C4-2B (cell line): ENCODE data around the gene CNFN.

Experiments
- ZFX ChIP-seq: fragments of 450-650 bp; IDR thresholded peaks from 2 replicates; pipeline ENCODE4 v1.6.1; 2017
- TF ChIP-seq, protein P1 (sequence below): fragments of 450-650 bp; conservative IDR thresholded peaks from 2 replicates; pipeline ENCODE4 v1.5.1; 2017; ENCODE audit warnings: mild to moderate bottlenecking

DNA sequence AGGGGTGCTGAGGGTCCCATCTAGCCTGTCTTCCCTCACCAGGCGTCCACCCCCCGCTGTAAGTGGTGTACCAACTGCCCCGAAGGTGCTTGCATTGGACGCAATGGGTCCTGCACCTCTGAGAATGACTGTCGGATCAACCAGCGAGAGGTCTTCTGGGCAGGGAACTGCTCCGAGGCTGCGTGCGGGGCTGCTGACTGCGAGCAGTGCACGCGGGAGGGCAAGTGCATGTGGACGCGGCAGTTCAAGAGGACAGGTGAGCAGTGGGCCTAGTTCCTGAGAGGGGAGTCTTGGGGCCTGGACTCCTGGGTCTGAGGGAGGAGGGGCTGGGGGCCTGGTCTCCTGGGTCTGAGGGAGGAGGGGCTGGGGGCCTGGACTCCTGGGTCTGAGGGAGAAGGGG is 27.8 kb downstream of the CNFN start:
- TF ChIP-seq, protein P1, sequence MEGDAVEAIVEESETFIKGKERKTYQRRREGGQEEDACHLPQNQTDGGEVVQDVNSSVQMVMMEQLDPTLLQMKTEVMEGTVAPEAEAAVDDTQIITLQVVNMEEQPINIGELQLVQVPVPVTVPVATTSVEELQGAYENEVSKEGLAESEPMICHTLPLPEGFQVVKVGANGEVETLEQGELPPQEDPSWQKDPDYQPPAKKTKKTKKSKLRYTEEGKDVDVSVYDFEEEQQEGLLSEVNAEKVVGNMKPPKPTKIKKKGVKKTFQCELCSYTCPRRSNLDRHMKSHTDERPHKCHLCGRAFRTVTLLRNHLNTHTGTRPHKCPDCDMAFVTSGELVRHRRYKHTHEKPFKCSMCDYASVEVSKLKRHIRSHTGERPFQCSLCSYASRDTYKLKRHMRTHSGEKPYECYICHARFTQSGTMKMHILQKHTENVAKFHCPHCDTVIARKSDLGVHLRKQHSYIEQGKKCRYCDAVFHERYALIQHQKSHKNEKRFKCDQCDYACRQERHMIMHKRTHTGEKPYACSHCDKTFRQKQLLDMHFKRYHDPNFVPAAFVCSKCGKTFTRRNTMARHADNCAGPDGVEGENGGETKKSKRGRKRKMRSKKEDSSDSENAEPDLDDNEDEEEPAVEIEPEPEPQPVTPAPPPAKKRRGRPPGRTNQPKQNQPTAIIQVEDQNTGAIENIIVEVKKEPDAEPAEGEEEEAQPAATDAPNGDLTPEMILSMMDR: no peak
- no peak for TF ChIP-seq ZFX
